ENCODE results near the gene ZNF728. TPM values are rescaled to one million over a fixed set of nuclear protein-coding genes. Genes with fewer than 3 reads are reported as not detected.
"Not testable (repeated sequence)": the region's sequence is repeated elsewhere in the genome, so short reads cannot be mapped to it uniquely, and the experiment has no call there.

The ZNF728 gene
- total RNA-seq, 4 donors from 2014 or later = 2.0 to 5.9 (median 2.6) TPM

DNA sequence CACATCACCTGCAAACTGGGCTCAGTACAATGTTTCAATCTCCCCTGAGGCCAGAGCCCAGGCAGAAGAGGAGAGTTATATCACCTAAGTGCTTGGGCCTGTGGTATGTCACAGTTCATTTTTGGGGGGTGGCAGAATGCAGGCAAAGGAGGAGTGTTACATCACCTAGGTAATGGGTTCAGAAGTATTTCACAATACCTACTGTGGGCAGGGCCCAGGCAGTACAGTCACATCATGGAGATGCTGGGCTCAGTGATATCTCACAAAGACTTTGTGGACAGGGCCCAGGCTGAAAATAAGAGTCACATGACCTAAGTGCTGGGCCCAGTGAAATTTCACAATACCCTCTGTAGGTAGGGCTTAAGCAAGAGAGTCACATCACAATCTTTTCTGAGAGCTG, 12.7 kb upstream of the ZNF728 start:
- TF ChIP-seq, protein P1, sequence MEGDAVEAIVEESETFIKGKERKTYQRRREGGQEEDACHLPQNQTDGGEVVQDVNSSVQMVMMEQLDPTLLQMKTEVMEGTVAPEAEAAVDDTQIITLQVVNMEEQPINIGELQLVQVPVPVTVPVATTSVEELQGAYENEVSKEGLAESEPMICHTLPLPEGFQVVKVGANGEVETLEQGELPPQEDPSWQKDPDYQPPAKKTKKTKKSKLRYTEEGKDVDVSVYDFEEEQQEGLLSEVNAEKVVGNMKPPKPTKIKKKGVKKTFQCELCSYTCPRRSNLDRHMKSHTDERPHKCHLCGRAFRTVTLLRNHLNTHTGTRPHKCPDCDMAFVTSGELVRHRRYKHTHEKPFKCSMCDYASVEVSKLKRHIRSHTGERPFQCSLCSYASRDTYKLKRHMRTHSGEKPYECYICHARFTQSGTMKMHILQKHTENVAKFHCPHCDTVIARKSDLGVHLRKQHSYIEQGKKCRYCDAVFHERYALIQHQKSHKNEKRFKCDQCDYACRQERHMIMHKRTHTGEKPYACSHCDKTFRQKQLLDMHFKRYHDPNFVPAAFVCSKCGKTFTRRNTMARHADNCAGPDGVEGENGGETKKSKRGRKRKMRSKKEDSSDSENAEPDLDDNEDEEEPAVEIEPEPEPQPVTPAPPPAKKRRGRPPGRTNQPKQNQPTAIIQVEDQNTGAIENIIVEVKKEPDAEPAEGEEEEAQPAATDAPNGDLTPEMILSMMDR (IDR thresholded peaks at IDR 0.05) = no peak
- TF ChIP-seq POLR2A (IDR thresholded peaks at IDR 0.05) = no peak
- no peaks in the 10 kb centered on the region for H3K9me3 ChIP-seq
- no peak overlapping the region for H3K27ac ChIP-seq
- no peaks in the 10 kb centered on the region for H3K36me3 ChIP-seq
- intact Hi-C loops (cut with DNase I) = no loop called here
- no peak overlapping the region for H3K4me3 ChIP-seq (replicated peaks in 1 of 3)
- H3K4me1 ChIP-seq = no peaks in the 10 kb centered on the region
- DNase-seq = no peak
- no peaks in the 10 kb centered on the region for H3K27me3 ChIP-seq

- intact Hi-C loops (cut with DNase I); H3K9me3 ChIP-seq; H3K36me3 ChIP-seq; DNase-seq; H3K27me3 ChIP-seq; H3K4me1 ChIP-seq; H3K4me3 ChIP-seq (replicated peaks in 1 of 3); H3K27ac ChIP-seq: not testable (repeated sequence)
- WGBS, 2 donors = 69 to 74% methylated on average over 1 of the region's 1 CpG
Measured at GRCh38 chr19:22994957-22995356, 8.0 kb downstream of the ZNF728 start.

GRCh38 chr19:22976248-22976647, 26.7 kb downstream of the ZNF728 start:
- intact Hi-C loops (cut with DNase I) = no loop called here
- TF ChIP-seq POLR2A (IDR thresholded peaks at IDR 0.05) = no peak
- TF ChIP-seq, protein P1 (IDR thresholded peaks at IDR 0.05) = no peak
- H3K36me3 ChIP-seq = peaks cover 7 to 8% of the 10 kb centered on the region in 2 donors
- no peak for DNase-seq
- no peaks in the 10 kb centered on the region for H3K27me3 ChIP-seq
- H3K27ac ChIP-seq = no peak overlapping the region
- H3K4me3 ChIP-seq (replicated peaks in 1 of 3) = no peak overlapping the region
- no peaks in the 10 kb centered on the region for H3K4me1 ChIP-seq
- H3K9me3 ChIP-seq = peaks cover 15% of the 10 kb centered on the region
- 85 to 87% methylated on average over 2 of the region's 2 CpGs for WGBS, 2 donors

DNA sequence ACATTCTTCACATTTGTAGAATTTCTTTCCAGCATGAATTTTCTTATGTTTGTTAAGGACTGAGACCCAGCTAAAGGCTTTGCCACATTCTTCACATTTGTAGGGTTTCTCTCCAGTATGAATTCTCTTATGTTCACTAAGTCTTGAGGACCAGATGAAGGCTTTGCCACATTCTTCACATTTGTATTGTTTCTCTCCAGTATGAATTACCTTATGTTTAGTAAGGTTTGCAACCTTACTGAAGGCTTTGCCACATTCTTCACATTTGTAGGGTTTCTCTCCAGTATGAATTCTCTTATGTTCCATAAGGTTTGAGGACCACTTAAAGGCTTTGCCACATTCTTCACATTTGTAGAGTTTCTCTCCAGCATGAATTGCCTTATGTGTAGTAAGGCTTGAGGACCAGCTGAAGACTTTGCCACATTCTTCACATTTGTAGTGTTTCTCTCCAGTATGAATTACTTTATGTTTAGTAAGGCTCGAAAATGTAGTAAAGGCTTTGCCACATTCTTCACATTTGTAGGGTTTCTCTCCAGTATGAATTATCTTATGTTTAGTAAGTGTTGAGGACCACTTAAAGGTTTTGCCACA, 27.3 kb downstream of the ZNF728 start:
- H3K27ac ChIP-seq; H3K4me1 ChIP-seq; H3K27me3 ChIP-seq; H3K36me3 ChIP-seq; intact Hi-C loops (cut with DNase I); DNase-seq; H3K4me3 ChIP-seq (replicated peaks in 1 of 3): not testable (repeated sequence)
- WGBS, 2 donors = 69 to 84% methylated on average over 1 of the region's 1 CpG
- H3K9me3 ChIP-seq = peaks cover 15% of the 10 kb centered on the region

- Histone ChIP-seq H3K4me1 (no peaks in the 10 kb centered on the region), H3K36me3 (no peaks in the 10 kb centered on the region), H3K27ac (no peak overlapping the region), H3K9me3 (no peaks in the 10 kb centered on the region), H3K4me3 (replicated peaks in 1 of 3) (no peak overlapping the region), H3K27me3 (no peaks in the 10 kb centered on the region)
- intact Hi-C loops (cut with DNase I) = no loop called here
- WGBS, 2 donors = 52 to 61% methylated on average over 5 of the region's 5 CpGs
- no peak for DNase-seq
- TF ChIP-seq, protein P1 (IDR thresholded peaks at IDR 0.05) = no peak
- TF ChIP-seq POLR2A (IDR thresholded peaks at IDR 0.05) = no peak
Measured at GRCh38 chr19:22945560-22945959, 57.4 kb downstream of the ZNF728 start.

DNA sequence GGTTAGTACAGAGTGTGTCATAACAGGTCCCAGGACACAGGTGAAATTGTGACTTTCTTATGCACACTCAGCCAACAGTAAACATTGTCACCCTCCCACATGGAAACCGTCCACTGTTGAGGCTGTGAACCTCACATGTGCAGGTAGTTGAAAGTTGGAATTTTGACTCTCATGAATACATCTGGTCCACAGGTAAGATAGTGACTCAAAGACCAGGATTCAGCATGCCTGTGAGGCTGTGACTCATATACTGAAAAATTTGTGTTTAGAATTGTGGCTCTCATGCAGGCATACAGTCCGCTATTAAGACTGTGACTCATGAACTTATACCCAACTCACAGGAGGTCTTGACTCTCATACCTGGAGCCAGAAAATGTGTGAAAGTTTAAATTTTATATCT, 67.8 kb downstream of the ZNF728 start:
- no peak for DNase-seq
- H3K27ac ChIP-seq = no peak overlapping the region
- intact Hi-C loops (cut with DNase I) = no loop called here
- no peaks in the 10 kb centered on the region for H3K27me3 ChIP-seq
- no peak for TF ChIP-seq POLR2A (IDR thresholded peaks at IDR 0.05)
- TF ChIP-seq, protein P1 (IDR thresholded peaks at IDR 0.05) = no peak
- H3K4me1 ChIP-seq = no peaks in the 10 kb centered on the region
- H3K9me3 ChIP-seq = no peaks in the 10 kb centered on the region
- no peak overlapping the region for H3K4me3 ChIP-seq (replicated peaks in 1 of 3)
- no peaks in the 10 kb centered on the region for H3K36me3 ChIP-seq
- WGBS, 2 donors = 90 to 92% methylated on average over 2 of the region's 2 CpGs

GRCh38 chr19:22927576-22927975, 75.4 kb downstream of the ZNF728 start:
- not testable (repeated sequence) for DNase-seq
- no CpG with 5 or more reads among the region's 34 CpGs for WGBS, 2 donors

DNA sequence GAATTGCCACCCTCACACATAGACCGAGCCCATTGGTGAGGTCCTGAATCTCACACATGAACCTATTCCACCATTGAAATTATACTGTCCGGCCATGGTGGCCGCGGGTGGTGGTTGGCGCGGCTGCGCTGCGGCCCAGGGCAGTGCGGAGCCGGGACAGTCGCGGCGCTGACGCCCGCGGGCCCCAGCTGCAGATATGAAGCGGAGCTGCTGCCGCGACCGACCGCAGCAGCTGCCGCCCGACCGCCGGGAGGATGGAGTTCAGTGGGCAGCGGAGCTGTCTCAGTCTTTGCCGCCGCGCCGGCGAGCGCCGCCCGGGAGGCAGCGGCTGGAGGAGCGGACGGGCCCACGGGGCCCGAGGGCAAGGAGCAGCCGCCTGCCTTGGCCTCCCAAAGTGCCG, 77.8 kb downstream of the ZNF728 start:
- H3K4me3 ChIP-seq (replicated peaks in 1 of 3); H3K27me3 ChIP-seq; H3K4me1 ChIP-seq; intact Hi-C loops (cut with DNase I); DNase-seq; H3K27ac ChIP-seq; H3K36me3 ChIP-seq; H3K9me3 ChIP-seq: not testable (repeated sequence)
- WGBS, 2 donors = 94 to 100% methylated on average over 5 to 21 of the region's 41 CpGs

More at GRCh38 chr19:22927576-22927975, 75.4 kb downstream of the ZNF728 start:
- H3K9me3 ChIP-seq; H3K4me3 ChIP-seq (replicated peaks in 1 of 3); H3K27me3 ChIP-seq; H3K4me1 ChIP-seq; H3K36me3 ChIP-seq; H3K27ac ChIP-seq; intact Hi-C loops (cut with DNase I): not testable (repeated sequence)
